ENCODE data around the gene RDH14.

Gene RDH14

GRCh38 chr2:18545384-18545783 lies 15.1 kb downstream of the RDH14 start:
- H3K4me3 ChIP-seq (replicated peaks in 1 of 2; ENCODE audit: low read depth in 2 of 2, low read length in 2 of 2) = no peak overlapping the region
- no peak for TF ChIP-seq CTCF (IDR thresholded peaks at IDR 0.05; ENCODE audit: low read depth, low read length)
- peak in 1 of 2 donors; percentile 84 for DNase-seq (ENCODE audit: low read depth in 2 of 2)

GRCh38 chr2:18544171-18544570 lies 16.3 kb downstream of the RDH14 start:
- TF ChIP-seq CTCF (IDR thresholded peaks at IDR 0.05; ENCODE audit: low read depth, low read length) = no peak
- no peak overlapping the region for H3K4me3 ChIP-seq (replicated peaks in 1 of 2; ENCODE audit: low read depth in 2 of 2, low read length in 2 of 2)
- DNase-seq (ENCODE audit: low read depth in 2 of 2) = no peak

GRCh38 chr2:18540872-18541271 lies 19.6 kb downstream of the RDH14 start:
- DNase-seq (ENCODE audit: low read depth in 2 of 2) = no peak
- no peak overlapping the region for H3K4me3 ChIP-seq (replicated peaks in 1 of 2; ENCODE audit: low read depth in 2 of 2, low read length in 2 of 2)
- TF ChIP-seq CTCF (IDR thresholded peaks at IDR 0.05; ENCODE audit: low read depth, low read length) = no peak

- no peak for TF ChIP-seq CTCF (IDR thresholded peaks at IDR 0.05; ENCODE audit: low read depth, low read length)
- no peak for DNase-seq (ENCODE audit: low read depth in 2 of 2)
- H3K4me3 ChIP-seq (replicated peaks in 1 of 2; ENCODE audit: low read depth in 2 of 2, low read length in 2 of 2) = no peak overlapping the region
Observed at GRCh38 chr2:18536697-18537096, 23.8 kb downstream of the RDH14 start.

- peak in 1 of 2 donors; percentile 38 for DNase-seq (ENCODE audit: low read depth in 2 of 2)
- no peak for TF ChIP-seq CTCF (IDR thresholded peaks at IDR 0.05; ENCODE audit: low read depth, low read length)
- H3K4me3 ChIP-seq (replicated peaks in 1 of 2; ENCODE audit: low read depth in 2 of 2, low read length in 2 of 2) = no peak overlapping the region
Observed at GRCh38 chr2:18536100-18536499, 24.4 kb downstream of the RDH14 start.

GRCh38 chr2:18531194-18531593 lies 29.3 kb downstream of the RDH14 start:
- no peak for TF ChIP-seq CTCF (IDR thresholded peaks at IDR 0.05; ENCODE audit: low read depth, low read length)
- H3K4me3 ChIP-seq (replicated peaks in 1 of 2; ENCODE audit: low read depth in 2 of 2, low read length in 2 of 2) = no peak overlapping the region
- DNase-seq (ENCODE audit: low read depth in 2 of 2) = no peak

- no peak for DNase-seq (ENCODE audit: low read depth in 2 of 2)
- no peak overlapping the region for H3K4me3 ChIP-seq (replicated peaks in 1 of 2; ENCODE audit: low read depth in 2 of 2, low read length in 2 of 2)
- no peak for TF ChIP-seq CTCF (IDR thresholded peaks at IDR 0.05; ENCODE audit: low read depth, low read length)
Observed at GRCh38 chr2:18527822-18528221, 32.6 kb downstream of the RDH14 start.
